Measurements from ENCODE around the gene TFCP2. TPM values are rescaled to one million over a fixed set of nuclear protein-coding genes. Genes with fewer than 3 reads are reported as not detected.

The TFCP2 gene
- total RNA-seq, 1 donor from 2014 or later = 14.1 TPM

DNA sequence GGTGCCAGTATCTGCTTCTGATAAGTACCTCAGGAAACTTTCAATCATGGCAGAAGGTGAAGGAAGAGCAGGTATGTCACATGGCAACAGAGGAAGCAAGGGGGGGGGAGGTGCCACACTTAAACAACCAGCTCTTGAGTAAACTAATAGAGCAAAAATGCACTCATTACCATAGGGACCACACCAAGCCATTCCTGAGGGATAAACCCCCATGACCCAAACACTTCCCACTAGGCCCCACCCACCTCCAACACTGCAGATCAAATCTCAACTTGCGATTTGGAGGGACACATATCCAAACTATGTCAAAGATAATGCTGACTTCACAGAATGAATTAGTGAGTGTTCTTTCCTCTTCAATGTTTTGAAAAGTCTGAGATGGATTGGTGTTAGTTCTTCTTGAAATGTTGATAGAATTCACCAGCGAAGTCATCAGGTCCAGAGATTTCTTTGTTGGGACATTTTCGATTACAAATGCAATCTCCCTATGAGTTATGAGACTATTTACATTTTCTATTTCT lies 16.6 kb downstream of the TFCP2 start:
- no peak for DNase-seq (ENCODE audit: low read depth in 2 of 2)

GRCh38 chr12:51152953-51153352 lies 20.0 kb downstream of the TFCP2 start:
- no peak for DNase-seq (ENCODE audit: low read depth in 2 of 2)

- no peak for DNase-seq (ENCODE audit: low read depth in 2 of 2)
Measured at GRCh38 chr12:51150777-51151176, 22.2 kb downstream of the TFCP2 start.

DNA sequence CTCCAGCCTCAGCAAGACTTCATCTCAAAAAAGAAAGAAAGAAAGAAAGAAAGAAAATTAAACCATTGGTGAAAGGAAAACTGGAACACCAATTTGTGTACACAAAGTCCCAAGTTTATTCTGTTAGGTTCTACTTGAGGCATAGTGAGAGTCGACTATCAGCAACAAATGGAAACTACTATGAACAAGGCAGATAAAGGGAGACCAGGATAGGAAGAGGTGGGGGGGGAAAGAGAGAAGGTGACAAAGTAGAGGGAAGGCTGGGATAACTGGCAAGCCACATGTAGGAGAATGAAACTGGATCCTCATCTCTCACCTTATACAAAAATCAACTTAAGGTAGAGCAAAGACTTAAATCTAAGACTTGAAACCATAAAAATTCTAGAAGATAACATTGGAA lies 25.6 kb downstream of the TFCP2 start:
- DNase-seq (ENCODE audit: low read depth in 2 of 2) = no peak

DNA sequence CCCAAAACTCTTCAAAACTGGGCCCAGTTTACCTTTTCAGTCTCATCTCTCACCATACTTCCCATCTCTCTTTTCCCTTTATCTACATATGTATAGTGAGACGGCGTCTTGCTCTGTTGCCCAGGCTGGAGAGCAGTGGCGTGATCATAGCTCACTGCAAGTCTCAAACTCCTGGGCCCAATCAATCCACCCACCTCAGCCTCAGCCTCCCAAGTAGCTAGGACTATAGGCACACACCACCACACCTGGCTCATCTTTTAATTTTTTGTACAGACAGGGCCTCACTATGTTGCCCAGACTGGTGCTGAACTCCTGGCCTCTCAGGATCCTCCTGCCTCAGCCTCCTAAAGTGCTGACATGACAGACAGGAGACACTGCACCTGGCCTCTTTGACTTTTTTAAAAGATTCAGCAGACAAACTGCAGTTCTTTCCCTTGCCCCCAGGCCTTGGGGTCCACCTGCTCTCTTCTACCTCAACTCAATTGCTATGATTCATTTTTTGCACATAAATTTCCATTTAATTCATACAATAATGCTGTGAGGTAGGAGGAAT lies 33.6 kb downstream of the TFCP2 start:
- no peak for DNase-seq (ENCODE audit: low read depth in 2 of 2)

GRCh38 chr12:51132693-51133092 lies 40.2 kb downstream of the TFCP2 start:
- no peak for DNase-seq (ENCODE audit: low read depth in 2 of 2)

GRCh38 chr12:51131745-51132521 lies 41.0 kb downstream of the TFCP2 start:
- no peak for DNase-seq (ENCODE audit: low read depth in 2 of 2)

GRCh38 chr12:51128919-51129318 lies 44.0 kb downstream of the TFCP2 start:
- no peak for DNase-seq (ENCODE audit: low read depth in 2 of 2)

DNA sequence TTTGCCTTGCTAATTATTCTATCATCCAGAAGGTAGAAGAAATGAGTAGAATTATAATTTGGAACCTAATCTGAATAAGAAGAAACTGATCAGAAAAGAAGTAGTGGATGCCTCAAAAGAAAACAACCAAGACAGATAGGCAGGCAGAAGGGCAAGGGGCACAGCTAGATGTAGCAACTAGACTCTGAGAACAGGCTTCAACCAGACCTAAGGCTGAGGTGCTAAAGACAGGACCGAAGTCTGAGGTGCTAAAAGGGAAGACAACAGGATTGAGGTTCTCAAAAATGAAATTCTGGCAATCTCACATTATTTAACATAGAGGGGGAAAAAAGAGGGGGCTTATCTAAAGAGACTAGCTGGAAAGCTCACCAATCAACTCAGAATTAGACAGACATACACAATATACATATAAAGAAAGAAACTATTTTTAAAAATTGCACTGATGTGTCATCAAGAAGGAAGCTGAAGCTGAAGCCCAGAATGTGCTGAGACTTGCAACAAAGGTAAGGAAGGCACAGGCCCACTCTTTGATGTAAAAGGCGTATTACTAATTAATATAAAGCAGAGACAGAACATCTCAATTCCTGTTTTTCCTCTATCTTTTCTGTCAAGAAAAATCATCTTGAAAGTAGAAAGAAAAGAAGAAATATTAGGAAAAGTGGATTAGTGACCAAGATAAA lies 45.7 kb downstream of the TFCP2 start:
- DNase-seq (ENCODE audit: low read depth in 2 of 2) = peak in 1 of 2 donors; percentile 33

DNA sequence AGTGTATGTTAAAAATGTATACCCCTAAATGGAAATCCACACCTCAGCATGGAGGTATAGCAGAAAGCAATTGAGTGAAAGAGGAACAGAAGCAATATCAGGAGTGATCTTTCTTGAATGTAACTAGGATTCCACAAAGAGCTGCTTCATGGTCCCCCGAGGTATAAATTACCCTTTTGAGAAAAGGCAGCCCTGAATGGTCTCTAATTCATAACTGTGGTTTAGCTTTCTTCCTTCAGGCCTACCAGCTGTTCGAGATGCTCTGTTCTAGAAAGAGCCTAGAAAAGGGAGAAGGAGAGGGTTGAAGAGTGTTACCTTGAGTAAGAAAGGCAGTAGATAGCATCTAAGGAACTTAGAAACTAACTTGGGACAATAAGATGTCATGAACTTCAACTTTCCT lies 46.6 kb downstream of the TFCP2 start:
- no peak for DNase-seq (ENCODE audit: low read depth in 2 of 2)

- no peak for DNase-seq (ENCODE audit: low read depth in 2 of 2)
Measured at GRCh38 chr12:51124504-51124903, 48.4 kb downstream of the TFCP2 start.

DNA sequence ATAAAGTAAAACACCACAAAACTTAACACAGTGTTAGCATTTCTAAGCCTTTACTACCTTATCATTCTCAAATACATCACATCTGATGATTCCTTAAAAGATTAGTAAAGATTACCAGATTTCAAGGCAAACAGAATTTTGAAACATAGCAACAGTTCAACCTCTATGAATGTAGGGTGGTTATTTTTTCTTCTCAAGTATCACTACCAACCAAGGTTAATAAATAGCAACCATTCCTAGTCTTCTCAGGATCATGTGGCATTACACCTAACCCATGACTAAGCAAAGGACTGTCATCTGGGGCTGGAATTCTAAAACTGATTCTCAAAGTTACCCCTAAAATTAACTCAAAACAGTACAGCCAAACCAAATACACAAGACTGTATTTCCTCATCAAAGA lies 50.1 kb downstream of the TFCP2 start:
- DNase-seq (ENCODE audit: low read depth in 2 of 2) = no peak

DNA sequence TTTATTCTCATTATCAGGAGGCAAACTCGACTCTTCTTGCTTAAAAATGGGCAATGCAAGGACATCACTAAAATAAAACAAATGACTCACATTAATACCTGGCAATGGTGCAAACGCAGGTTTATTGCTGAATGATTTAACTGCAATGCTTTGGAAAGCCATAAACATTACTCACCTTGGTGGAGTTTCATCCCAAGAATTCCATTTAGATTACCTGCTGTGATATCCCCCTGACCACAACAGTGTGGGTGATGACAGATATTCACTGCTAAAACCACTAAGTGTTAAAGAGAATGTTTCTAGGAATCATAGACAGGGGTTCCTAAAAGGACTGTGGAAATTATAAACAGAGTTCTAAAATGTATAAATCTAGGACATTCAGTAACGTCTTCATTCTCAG lies 54.2 kb downstream of the TFCP2 start:
- DNase-seq (ENCODE audit: low read depth in 2 of 2) = no peak

DNA sequence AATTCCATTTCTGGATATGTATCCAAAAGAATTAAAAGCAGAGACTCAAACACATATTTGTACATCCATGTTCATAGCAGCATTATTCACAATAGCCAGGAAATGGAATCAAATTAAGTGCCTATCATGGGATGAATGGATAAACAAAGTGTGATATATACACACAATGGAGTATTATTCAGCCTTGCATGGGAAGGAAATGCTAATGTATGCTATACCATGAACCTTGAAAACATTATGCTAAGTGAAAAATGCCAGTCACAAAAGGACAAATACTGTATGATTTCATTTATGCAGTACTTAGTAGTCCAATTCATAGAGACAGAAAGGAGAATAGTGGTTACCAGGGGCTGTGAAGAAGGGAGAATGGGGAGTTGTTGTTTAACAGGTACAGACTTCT lies 57.4 kb downstream of the TFCP2 start:
- no peak for DNase-seq (ENCODE audit: low read depth in 2 of 2)

- no peak for DNase-seq (ENCODE audit: low read depth in 2 of 2)
Measured at GRCh38 chr12:51108136-51108535, 64.8 kb downstream of the TFCP2 start.

DNA sequence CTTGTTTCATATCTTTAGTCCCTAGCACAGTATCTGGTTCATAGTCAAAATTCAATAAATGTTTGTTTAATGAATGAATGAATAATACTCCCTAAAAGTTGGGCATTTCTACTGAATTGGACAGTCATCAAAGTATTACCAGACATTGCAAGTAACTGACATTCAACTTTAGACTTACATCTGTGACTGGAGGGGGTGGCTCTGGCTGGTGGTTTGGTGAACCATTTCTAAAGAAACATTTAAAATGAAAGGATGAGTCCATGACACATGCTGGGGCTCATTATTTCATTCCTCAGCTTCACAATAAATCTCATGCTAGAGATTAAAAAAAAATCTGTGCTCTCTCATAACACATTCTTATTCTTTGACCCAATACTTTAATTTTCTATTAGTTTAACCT lies 69.0 kb downstream of the TFCP2 start:
- no peak for DNase-seq (ENCODE audit: low read depth in 2 of 2)

DNA sequence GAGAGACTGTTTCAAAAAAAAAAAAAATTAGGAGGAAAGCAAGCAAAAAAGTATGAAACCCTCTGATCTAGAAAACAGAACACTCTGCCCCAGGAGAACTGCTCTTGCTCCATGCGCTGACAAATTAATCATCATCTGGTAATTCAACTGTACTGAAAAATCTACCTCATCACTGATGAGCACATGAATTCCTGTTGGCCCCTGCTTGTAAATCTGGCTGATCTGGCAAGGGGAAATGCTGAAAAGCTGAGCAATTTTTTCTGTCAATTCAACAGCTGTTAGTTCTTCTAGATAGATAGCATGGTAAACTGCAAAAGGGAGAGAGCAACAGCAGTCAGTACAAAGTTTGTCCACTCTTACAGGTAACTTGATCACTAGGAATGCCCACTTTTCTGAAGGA lies 74.3 kb downstream of the TFCP2 start:
- no peak for DNase-seq (ENCODE audit: low read depth in 2 of 2)

DNA sequence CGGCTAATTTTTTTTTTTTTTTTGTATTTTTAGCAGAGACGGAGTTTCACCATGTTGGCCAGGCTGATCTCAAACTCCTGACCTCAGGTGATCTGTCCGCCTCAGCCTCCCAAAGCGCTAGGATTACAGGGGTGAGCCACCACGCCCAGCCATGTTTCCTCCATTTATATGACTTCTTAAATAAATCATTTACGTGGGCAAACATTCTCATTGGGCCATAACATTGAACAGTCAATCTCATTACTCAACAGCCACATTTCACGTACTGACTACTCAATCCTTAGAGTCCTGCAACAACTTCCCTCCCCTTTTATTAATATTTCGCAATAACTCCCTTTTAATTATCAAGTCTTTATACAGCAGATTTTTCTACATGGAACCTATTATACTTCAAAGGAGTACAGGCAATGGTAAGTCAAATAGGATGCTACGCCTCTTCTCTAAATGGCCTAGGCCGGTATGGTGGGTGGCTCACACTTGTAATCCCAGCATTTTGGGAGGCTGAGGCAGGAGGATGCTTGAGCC lies 82.2 kb downstream of the TFCP2 start:
- DNase-seq (ENCODE audit: low read depth in 2 of 2) = no peak

GRCh38 chr12:51087818-51088217 lies 85.1 kb downstream of the TFCP2 start:
- DNase-seq (ENCODE audit: low read depth in 2 of 2) = no peak

GRCh38 chr12:51086933-51087332 lies 86.0 kb downstream of the TFCP2 start:
- no peak for DNase-seq (ENCODE audit: low read depth in 2 of 2)

- no peak for DNase-seq (ENCODE audit: low read depth in 2 of 2)
Measured at GRCh38 chr12:51085757-51086156, 87.2 kb downstream of the TFCP2 start.

DNA sequence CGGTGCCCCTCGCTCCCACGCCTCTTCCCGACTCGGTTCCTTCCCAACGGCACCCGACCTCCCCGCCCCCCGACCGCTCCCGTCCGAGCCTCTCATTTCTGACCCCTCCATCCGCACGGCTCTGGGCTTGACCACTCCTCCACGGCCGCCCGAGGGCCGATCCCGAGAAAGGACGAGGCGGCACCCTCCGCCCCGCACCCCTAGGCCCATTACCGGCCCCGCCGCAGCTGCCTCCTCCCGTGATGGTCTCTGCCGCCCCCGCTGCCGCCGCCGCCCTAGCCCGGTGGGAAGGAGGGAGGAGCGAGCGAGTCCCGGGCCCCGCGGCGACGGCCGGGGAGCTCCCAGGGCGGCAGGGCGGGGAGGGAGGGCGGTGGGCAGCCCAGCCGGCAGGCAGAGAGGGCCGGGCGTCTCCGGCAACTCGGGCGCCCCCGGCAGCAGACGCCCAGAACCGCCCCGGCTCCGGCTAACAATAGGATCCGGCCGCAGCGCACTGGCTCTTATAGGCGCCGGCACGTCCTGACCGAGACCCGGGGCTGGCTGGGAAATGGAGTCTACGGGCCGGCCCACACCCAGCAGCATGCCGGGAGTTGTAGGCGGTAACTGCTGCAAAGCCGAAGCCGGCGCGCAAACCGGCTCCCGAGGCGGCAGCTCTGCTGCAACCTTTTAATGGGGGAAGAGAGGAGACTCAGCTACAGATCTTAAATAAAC lies 89.7 kb downstream of the TFCP2 start, which contains the start of gene CSRNP2:
Gene CSRNP2 (minus strand): TSS at position 471 of the 708 bp plus-strand sequence. CDS start 7,035 bp downstream, outside the sequence.
- peak; percentile 98 for DNase-seq (ENCODE audit: low read depth in 2 of 2)

Data from lung microvascular endothelial cell (primary cell).